ENCODE results near the gene CLEC2L. TPM values are rescaled to one million over a fixed set of nuclear protein-coding genes. Genes with fewer than 3 reads are reported as not detected.

CLEC2L gene
- total and polyA plus RNA-seq, 9 donors = 0.15 to 1.5 (median 0.33) TPM; not detected in 6

- no peaks in the 10 kb centered on the region for H3K9me3 ChIP-seq
- peaks cover 6% of the 10 kb centered on the region for H3K4me1 ChIP-seq (ENCODE audit: insufficient read depth)
- intact Hi-C loops (cut with DNase I) = no loop called here
- no peaks in the 10 kb centered on the region for H3K36me3 ChIP-seq
- DNase-seq = no peak
- WGBS, 3 donors = 72 to 77% (median 74%) methylated on average over 4 of the region's 4 CpGs
- no peaks in the 10 kb centered on the region for H3K27me3 ChIP-seq
- no peak overlapping the region for H3K4me3 ChIP-seq
- H3K27ac ChIP-seq = no peak overlapping the region
- TF ChIP-seq EP300 (IDR thresholded peaks at IDR 0.05) (no peak), POLR2A (IDR thresholded peaks at IDR 0.05) (no peak)
- TF ChIP-seq, protein P1, sequence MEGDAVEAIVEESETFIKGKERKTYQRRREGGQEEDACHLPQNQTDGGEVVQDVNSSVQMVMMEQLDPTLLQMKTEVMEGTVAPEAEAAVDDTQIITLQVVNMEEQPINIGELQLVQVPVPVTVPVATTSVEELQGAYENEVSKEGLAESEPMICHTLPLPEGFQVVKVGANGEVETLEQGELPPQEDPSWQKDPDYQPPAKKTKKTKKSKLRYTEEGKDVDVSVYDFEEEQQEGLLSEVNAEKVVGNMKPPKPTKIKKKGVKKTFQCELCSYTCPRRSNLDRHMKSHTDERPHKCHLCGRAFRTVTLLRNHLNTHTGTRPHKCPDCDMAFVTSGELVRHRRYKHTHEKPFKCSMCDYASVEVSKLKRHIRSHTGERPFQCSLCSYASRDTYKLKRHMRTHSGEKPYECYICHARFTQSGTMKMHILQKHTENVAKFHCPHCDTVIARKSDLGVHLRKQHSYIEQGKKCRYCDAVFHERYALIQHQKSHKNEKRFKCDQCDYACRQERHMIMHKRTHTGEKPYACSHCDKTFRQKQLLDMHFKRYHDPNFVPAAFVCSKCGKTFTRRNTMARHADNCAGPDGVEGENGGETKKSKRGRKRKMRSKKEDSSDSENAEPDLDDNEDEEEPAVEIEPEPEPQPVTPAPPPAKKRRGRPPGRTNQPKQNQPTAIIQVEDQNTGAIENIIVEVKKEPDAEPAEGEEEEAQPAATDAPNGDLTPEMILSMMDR (IDR thresholded peaks at IDR 0.05) = no peak
Observed at GRCh38 chr7:139481364-139481763, 42.1 kb upstream of the CLEC2L start.

GRCh38 chr7:139482122-139482521, 41.4 kb upstream of the CLEC2L start:
- WGBS, 3 donors = 44 to 58% (median 49%) methylated on average over 8 of the region's 8 CpGs
- peaks cover 6% of the 10 kb centered on the region for H3K4me1 ChIP-seq (ENCODE audit: insufficient read depth)
- TF ChIP-seq, protein P1 (IDR thresholded peaks at IDR 0.05) = no peak
- no peak for TF ChIP-seq POLR2A (IDR thresholded peaks at IDR 0.05)
- TF ChIP-seq EP300 (IDR thresholded peaks at IDR 0.05) = no peak
- DNase-seq = no peak
- no peaks in the 10 kb centered on the region for H3K27me3 ChIP-seq
- H3K4me3 ChIP-seq = no peak overlapping the region
- H3K27ac ChIP-seq = no peak overlapping the region
- intact Hi-C loops (cut with DNase I) = no loop called here
- H3K36me3 ChIP-seq = no peaks in the 10 kb centered on the region
- no peaks in the 10 kb centered on the region for H3K9me3 ChIP-seq

- H3K9me3 ChIP-seq = no peaks in the 10 kb centered on the region
- H3K27me3 ChIP-seq = no peaks in the 10 kb centered on the region
- H3K4me1 ChIP-seq (ENCODE audit: insufficient read depth) = peaks cover 6% of the 10 kb centered on the region
- H3K4me3 ChIP-seq = peak overlapping the region; percentile 1
- no peak overlapping the region for H3K27ac ChIP-seq
- no peak for DNase-seq
- TF ChIP-seq POLR2A (IDR thresholded peaks at IDR 0.05) (no peak), EP300 (IDR thresholded peaks at IDR 0.05) (no peak)
- TF ChIP-seq, protein P1 (IDR thresholded peaks at IDR 0.05) = no peak
- no peaks in the 10 kb centered on the region for H3K36me3 ChIP-seq
- intact Hi-C loops (cut with DNase I) = no loop called here
- WGBS, 3 donors = 1 to 2% (median 1%) methylated on average over 56 to 90 of the region's 90 CpGs
Observed at GRCh38 chr7:139482662-139483466, 40.6 kb upstream of the CLEC2L start.

DNA sequence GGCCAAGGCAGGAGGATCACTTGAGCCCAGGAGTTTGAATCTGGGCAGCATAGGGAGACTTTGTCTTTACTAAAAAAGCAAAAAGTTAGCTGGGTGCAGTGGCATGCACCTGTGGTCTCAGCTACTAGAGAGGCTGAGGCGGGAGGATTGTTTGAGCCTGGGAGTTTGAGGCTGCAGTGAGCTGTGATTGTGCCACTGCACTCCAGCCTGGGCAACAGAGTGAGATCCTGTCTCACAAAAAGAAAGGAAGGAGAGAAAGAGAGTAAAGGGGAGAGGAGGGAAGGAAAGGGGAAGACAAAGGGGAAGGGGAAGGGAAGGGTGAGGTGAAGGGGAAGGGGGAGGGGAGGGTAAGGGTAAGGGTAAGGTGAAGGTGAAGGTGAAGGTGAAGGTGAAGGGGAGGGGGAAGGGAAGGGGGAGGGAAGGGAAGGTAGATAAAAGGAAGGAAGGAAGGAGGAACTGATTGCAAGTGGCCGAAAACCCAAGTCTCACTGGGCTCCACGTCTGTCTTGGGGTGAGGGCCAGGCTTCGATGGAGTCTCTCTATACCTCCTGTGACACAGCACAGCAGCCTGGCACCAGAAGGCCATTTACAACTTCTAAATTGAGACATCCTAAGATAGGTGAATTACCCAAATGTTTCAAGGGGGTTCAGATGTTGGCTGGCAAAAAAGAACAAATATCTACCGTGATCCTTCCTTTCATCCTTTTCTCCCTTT, 36.0 kb upstream of the CLEC2L start:
- no peak overlapping the region for H3K4me3 ChIP-seq
- no peak for DNase-seq
- H3K27ac ChIP-seq = no peak overlapping the region
- intact Hi-C loops (cut with DNase I) = no loop called here
- TF ChIP-seq POLR2A (IDR thresholded peaks at IDR 0.05) (no peak), EP300 (IDR thresholded peaks at IDR 0.05) (no peak)
- TF ChIP-seq, protein P1 (IDR thresholded peaks at IDR 0.05) = no peak
- no peaks in the 10 kb centered on the region for H3K36me3 ChIP-seq
- H3K27me3 ChIP-seq = no peaks in the 10 kb centered on the region
- H3K4me1 ChIP-seq (ENCODE audit: insufficient read depth) = peaks cover 6% of the 10 kb centered on the region
- 70 to 81% (median 76%) methylated on average over 5 of the region's 5 CpGs for WGBS, 3 donors
- H3K9me3 ChIP-seq = no peaks in the 10 kb centered on the region
